ENCODE measurements around the gene TAF8.
"Not testable (repeated sequence)": the region's sequence is repeated elsewhere in the genome, so short reads cannot be mapped to it uniquely, and the experiment has no call there.

Gene TAF8, protein sequence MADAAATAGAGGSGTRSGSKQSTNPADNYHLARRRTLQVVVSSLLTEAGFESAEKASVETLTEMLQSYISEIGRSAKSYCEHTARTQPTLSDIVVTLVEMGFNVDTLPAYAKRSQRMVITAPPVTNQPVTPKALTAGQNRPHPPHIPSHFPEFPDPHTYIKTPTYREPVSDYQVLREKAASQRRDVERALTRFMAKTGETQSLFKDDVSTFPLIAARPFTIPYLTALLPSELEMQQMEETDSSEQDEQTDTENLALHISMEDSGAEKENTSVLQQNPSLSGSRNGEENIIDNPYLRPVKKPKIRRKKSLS
- 51.7 to 71.3 (median 53.1) reads per million in 3 experiments for total RNA-seq

DNA sequence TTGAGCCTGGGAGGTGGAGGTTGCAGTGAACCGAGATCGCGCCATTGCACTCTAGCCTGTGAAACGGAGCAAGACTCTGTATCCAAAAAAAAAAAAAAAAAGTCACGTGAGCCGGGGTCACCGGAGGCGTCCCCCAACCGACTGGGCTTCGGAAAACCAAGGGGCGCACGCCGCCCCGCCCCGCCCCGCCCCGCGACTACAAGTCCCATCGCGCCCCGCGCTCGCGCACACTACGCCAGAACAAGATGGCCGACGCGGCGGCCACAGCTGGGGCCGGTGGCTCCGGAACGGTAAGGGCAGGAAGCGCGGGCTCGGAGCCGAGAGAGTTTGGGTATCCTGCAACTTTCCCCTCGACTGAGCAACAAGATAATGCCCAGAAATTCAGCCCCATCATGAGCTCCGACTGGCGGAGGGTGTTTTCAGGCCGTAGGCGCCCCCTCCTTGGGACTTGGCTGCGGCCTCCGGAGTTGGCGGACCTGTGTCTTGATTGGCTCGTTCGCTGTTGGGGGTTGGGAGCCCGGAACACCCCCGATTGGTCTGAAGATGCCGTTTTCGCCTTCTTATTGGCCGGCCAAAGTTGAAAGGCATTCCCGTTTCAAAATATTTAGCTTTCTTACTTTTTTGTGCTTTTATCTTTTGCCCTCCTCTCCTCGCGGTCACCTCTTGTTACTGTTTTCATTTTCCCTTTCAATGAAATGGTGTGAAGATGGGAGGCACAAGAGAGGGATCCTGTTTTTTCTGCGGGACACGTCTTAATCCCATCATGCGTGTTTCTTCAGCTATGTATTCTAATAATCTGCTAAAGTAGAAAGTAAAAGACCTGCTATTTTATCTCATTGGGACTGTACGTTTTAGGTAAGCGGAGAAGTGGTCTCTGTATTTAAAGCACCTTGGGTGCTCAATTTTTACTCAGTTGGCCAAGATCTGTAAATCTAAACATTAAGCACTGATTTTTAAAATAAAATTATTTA is at the start of gene TAF8:
Gene TAF8 (plus strand): TSS at position 228 of the 971 bp plus-strand sequence. CDS start 18 bp downstream, at position 246.
- DNase-seq = peak; percentile 87

DNA sequence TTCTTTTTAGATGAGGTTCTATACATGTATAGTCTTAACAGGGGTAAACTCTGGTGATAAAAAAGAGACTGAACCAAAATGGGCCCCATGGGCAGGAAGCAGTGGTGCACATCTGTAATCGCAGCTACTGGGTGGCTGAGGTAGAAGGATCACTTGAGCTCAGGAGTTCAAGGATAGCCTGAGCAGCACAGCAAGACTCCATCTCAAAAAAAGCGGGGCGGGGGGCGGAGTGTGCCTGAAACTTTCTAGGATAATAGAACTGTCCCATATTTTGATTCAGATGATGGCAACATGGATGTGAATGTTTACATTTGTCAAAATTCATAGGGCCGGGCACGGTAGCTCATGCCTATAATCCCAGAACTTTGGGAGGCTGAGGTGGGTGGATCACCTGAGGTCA is 48.8 kb upstream of the TAF8 start:
- no peak for DNase-seq

DNA sequence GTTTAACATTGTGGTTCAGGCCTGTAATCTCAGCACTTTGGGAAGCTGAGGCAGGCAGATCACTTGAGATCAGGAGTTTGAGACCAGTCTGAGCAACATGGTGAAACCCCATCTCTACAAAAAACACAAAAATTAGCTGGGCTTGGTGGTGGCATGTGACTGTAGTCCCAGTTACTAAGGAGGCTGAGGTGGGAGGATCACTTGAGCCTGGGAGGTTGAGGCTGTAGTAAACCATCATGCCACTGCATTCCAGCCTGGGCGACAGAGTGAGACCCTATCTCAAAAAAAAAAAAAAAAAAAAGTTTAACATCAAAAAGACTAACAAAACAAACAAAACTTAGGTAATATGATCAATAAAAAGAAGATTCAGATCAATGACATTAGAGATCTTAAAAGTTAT is 46.7 kb upstream of the TAF8 start:
- DNase-seq = not testable (repeated sequence)

DNA sequence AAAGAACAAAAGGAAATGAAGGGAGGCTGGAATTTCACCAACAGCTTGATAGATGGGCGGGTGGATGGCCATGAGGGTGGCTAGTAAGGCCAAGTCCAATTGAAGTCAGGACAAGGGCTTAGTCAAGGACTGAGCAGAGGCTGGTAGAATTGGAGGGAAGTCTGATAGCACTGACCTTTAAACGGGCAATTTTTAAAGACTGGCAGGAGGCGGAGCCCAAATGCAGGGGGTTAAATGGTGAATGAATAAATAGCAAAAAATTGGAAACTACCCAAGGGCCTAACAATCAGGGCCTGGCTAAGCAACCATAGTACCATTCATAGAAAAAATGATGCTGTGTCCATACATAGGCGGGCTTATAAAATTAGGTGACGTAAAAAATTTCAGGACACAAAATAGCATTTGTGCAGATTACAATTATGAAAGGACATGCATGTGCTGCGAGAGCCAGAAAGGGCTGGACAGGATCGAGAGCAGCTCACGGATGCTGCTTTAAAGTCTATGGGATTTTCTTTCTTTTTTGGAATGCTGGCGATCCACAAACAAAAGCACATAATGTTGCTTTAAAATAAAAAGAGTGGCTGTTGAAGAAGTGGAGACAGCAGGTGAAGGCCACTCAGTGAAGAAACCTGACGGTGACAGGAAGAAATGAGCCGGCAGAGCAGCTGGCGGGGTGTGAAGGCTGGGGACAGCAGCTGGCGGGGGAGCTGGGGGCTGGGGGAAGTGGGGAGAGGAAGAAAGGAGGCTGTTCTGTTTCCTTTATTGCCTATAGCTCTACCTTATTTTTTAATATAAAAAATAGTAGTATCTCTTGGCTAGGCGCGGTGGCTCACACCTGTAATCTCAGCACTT is 42.8 kb upstream of the TAF8 start:
- DNase-seq = no peak

DNA sequence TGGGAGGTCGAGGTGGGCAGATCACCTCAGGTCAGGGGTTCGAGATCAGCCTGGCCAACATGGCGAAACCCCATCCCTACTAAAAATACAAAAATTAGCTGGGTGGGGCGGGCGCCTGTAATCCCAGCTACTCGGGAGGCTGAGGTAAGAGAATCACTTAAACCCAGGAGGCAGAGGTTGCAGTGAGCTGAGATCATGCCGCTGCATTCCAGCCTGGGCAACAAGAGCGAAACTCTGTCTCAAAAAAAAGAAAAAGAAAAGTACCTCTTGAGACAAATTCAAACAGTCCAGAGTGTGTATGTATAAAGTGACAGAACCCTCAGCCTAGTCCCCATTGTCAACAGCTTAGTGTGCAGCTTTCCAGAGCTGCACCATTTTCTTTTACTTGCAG is 42.2 kb upstream of the TAF8 start:
- DNase-seq = not testable (repeated sequence)

DNA sequence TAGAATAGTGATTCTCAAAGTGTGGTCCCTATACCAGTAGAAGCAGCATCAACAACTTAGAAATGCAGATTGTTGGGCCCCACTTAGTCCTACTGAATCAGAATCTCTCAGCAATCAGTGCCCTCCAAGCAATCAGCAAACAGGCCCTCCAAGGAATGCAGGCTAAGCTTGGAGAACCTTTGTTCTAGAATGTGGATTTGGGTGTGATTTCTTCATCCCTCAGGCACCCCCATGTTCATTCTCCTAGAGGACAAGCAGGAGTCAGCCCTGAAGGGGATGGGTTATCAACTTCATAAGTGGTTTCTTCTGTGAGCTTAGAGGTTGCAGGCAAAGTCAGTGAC is 40.5 kb upstream of the TAF8 start:
- DNase-seq = no peak

DNA sequence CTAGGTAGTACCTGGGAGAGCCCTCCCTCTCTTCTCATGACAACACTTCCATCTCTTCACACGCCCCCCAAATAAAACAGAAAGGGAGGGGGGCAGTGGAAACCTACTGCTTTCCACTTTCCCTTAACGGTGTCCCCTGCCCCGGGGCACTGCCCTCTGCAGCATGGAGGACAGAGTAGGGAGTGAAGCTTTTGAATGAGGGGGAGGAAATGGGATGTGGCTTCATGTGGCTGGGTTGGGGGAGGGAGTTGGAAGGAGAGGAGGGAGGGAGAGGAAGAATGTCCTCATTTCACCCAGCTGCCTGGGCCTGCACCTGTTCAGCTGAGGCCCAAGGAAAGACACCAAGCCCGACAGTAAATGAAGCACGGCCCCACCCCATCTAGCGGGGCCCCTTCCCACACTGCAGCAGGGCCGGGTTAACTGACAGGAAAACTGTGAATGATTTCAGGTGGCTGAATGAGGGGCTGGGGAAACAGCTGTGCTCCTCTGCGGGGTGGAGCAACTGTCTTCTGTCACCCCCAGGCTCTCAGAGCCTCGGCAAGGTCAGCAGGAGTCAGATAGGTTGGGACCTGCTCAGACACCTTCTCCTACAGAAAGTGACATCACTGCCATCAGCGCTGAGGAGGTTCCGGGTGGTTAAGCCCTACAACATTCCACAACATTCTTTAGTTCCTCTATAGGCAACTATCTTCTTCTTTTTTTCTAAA is 40.0 kb upstream of the TAF8 start:
- DNase-seq = no peak

DNA sequence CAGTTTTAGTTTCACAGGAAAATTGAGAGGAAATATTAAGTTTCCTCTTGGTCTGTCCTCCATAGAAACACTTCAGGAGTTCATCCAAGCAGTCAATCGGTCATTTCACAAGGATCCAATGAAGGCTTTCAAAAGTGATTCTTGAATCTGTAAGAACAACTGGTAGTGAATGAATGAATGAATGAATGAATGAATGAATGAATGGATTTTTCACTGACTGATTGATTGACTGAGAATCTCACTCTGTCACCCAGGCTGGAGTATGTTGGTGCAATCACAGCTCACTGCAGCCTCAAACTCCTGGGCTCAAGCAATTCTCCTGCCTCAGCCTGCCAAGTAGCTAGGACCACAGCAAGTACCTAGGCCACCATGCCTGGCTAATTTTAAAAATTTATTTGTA is 39.4 kb upstream of the TAF8 start:
- no peak for DNase-seq

DNA sequence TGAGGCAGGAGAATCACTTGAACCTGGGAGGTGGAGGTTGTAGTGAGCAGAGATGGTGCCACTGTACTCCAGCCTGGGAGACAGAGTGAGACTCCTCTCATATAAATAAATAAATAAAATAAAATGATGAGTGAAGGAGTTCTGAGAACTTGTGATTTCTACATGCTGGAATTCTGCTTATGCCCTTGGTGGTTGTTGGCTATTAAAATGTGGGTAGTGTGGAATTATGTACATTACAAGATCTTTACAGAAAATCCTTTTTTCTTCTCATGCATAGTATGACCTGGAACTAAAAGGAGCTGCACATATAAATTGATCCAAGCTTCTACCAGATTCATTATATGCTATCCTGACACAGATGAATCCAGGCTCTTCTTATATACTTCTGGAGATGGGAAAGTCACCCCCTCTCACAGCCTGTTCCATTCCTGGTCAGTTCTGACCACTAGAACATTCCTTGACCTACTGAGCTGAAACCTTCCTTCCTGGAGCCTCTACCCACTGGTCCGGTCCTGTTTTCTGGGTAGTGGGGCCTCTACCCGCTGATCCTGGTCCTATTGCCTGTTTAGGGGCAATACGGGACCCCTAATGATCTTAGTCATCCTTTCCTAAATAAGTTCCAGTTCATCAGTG is 37.7 kb upstream of the TAF8 start:
- no peak for DNase-seq

DNA sequence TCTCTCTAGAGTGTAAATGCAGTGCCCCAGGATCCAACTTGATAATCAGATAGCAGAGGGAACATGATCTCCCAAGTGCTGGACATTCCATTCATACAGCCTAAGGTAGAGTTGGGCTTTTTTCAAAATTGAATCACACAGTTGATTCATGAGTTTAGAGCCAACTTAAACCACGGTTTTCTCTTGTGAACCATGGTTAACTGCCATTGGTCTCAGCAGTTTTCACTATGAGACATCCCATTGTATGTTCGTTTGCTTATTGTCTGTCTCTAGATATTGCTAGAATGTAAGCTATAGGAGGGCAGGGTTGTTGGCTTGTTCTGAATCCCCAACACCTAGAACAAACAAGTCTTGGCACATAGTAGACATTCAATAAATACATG is 37.2 kb upstream of the TAF8 start:
- DNase-seq = no peak

DNA sequence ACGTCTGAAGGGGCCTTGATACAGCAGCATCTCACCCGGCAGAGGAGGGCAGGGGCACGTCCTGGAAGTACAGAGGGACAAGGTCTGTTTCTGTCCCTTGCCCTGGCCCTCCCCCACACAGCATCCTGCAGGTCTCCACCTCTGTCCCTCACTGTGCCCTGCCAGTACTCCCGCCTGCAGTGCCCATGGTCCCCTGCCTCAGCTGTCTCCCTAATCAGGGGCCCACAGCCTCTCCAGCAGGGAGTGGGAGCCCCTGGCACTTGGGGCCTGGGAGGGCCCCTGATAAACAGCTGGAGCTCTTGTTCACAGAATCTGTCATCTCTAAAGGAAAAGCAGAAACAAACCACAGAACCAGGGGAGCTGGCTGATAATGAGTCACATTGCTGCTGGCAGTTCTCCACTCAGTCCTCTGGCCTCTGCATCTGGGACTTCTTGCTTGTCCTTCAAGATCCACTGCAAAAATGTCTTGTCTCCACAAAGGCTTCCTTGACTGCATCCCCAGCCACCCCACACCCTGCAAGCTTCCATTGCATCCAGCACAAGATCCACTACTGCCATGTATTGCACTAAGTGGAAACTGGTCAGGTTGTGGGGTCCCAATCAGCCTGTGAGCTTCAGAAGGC is 33.2 kb upstream of the TAF8 start:
- DNase-seq = no peak

DNA sequence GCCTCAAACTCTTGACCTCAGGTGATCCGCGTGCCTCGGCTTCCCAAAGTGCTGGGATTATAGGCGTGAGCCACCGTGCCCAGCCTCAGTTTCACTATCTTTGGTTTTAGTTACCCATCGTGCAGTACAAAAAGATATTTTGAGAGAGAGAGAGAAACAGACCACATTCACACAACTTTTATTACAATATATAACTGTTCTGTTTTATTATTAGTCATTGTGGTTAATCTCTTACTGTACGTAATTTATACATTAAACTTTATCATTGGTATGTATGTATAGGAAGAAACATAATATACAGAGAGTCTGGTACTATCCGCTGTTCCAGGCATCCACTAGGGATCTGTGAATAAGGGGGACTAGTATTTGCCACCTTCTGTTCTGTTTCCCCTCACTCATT is 29.4 kb upstream of the TAF8 start:
- no peak for DNase-seq

DNA sequence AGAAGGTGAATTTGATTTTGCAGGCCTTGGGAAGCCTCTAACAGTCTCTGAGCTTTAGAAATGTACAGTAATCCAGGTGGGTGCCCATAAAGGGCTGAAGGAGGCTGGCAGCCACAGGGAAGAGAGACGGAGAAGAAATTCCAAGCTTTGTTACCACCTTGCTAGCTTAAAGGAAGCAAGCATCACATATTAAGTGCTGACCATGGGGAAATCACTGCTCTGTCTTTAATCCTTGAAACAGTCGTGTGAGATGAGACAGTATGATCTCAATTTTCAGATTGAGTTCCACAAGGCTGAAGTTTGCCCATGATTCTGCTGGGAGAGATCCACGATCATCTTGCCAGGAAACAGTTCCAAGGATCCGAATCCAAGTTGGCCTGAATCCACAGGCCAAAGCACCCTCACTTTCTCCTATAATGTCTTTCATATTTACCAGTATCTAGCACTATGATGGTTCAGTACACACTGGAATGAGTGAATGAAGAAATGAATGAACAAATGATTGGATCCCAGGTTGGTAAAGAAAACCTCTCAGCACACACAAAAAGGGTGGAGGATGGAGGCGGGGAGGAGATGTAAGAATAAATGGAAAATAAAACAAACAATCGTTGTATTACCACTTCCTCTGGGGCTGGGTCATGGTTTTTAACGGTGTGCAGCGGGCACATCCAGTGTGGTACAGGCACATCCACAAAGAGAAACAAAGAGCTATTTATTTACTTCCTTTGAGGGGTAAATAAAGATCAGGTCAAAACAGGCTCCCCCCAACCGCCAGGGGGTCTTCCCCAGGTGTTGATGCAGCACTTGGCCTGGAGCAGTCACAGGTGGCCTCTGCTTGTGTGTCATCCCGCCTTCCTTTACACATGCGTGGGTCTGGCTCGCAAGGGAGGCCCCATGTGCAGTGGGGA is 28.2 kb upstream of the TAF8 start:
- peak; percentile 79 for DNase-seq

DNA sequence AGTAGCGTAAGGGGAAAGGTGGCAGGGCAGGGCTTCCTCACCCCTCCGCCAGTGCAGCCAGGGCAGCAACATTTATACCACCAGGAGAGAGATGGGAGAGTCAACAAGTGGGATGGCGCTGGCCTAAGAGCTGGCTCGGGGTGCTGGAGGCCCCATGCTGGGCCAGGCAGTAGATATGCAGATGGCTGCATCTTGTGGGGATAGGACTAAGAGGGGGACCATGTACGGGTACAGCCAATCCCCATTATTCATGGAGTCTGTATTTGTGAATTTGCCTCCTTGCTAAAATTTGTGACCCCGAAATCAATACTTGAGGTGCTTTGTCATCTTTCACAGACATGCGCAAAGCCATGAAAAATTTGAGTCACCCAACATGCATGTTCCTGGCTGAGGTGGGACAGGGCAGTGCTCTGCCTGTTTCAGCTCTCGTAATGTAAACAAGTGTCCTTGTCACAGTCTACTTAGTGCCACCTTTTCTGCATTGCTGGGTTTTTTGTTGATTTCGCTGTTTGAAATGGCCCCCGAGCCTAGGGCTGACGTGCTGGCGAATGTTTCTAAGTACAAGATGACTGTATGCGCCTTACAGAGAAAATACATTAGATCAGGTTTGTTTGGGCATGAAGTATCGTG is 27.5 kb upstream of the TAF8 start:
- DNase-seq = no peak

DNA sequence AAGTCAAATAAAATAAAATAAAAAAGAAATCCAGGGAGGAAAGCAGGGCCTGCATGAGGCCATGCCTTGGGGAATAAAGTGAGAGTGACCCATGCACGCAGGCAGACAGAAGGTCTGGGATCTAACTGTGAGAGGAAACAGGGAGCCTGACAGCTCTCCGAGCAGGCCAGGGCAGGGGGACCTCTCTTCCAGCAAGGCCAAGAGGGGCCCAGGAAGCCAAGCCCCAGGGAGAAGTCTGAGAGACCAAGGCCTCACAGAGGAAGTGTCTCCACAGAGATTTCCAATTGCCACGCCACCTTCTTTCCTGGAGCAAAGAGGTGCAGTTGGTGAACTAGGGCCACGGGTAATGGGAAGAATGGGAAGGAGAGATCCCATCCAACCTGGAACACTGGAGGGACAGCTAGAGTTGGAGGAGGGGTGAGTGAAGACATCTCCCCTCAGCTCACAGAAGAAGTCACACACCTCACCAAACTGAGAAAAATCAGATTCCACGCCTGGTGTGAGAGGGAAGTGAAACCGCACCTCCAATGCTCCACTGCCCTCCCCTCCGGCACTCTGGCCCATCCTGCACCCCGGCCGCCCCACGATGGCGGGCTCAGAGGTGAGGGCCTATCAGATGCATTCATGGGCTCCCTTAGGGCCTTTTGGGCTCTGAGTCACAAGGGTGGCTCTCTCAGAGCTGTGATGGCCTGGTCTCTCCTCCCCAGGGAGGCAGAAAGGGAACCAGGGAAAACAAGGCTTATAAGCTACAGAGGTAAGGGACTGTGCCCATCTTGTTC is 25.1 kb upstream of the TAF8 start:
- DNase-seq = no peak

DNA sequence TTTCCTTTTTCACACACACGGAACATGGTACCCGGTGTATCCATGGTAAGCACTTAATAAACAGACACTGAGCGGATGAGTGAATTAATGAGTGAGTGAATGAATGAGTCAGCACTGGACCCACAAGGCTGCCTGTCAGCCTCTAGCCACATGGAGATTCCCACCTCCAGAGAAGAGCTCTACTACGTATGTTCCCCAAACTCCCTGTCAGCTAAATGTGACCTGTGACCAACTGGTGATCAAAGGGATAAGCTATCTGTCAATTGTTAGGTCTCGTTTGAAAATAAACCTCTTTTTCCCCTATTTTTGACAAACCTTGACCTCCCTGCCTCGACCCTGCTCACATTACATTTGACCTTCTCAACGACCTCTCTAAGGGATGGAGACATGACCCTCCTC is 24.5 kb upstream of the TAF8 start:
- no peak for DNase-seq

DNA sequence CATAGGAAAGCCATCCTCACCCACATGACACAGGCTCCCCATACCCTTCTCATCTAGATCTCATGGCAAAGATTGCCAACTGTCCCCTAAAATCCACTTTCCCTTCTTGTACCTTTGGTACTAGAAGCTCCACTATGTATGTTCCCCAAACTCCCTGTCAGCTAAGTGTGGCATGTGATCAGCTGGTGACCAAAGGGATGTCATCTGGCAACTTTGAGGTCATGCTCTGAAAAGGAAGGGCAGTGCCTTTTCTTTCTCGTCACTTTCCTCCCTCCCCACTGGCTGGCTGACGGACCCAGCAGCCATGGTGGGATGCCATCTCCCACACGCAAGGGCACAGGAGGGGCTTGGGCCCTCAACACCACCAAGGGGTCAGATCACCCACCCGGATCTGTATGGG is 23.8 kb upstream of the TAF8 start:
- no peak for DNase-seq

DNA sequence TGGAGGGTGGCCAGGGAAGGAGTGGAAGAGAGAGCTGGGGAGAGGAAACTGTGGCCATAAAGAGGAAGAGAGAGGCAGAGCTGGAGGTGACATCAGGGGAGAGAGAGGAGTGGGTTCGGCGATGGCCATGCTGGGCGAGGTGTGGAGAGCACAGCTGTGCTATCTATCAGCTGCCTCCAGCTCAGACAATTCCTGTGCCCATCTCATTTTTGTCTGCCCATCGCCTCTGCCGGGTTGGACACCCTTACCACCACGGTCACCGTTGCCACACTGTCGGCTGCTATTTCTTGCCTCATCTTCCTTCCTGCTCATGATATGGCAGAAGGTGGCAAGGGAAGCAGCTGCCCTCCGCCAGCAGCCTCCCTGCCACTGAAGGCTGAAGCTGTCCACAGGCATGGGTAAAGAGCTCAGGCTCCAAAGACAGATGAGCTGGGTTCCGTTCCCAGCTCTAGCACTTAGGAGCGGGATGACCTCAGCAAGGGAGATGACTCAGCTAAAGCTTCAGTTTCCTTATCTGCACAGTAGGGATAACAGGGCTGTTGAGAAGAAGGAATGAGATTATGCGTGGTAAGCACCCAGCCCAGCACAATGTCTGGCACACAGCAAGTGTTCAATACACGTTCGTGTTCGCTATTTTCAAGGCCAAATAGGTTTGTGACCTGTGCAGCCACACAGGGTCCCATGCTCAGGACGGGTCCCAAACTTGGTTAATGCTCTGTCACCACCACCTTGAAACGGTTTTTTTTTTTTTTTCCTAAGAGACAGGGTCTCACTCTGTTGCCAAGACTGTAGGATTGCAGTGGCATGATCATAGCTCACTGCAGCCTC is 21.9 kb upstream of the TAF8 start:
- no peak for DNase-seq
